IMR-90 (cell line): ENCODE measurements around the gene HTT. TPM values are rescaled to one million over a fixed set of nuclear protein-coding genes. Genes with fewer than 3 reads are reported as not detected.

ENCODE experiments used
- ATAC-seq: fragments of 200-7000 bp; cut with Tn5 transposase; 2 replicates; pipeline ENCODE4 v1.9.1; 2020; ENCODE audit warnings: low read depth, mild to moderate bottlenecking, moderate library complexity
- BruUV-seq: library from RNA; stranded (reverse); fragments of 400-500 nt; replicated peaks from 2 replicates; lab custom pipeline; 2021; lab: Mats Ljungman, UMichigan
- CTCF ChIA-PET: fragments of 300-600 bp; formaldehyde crosslinking; extraction: SDS; loops from one replicate; lab custom pipeline; 2021; ENCODE audit warnings: antibody characterized with exemption; lab: Yijun Ruan, JAX
- POLR2A ChIA-PET: fragments of 300-600 bp; sonication (Branson Sonifier 250); formaldehyde crosslinking; loops from one replicate; lab custom pipeline; 2022; ENCODE audit warnings: antibody characterized with exemption; ENCODE audit not compliant: unreplicated experiment; lab: Charles Lee
- DNase-seq: peaks from one replicate; pipeline ENCODE4 v3.0.0; 2013
- H2AFZ ChIP-seq: replicated peaks from 2 replicates; pipeline ENCODE3; 2013; ENCODE audit warnings: low read length, mild to moderate bottlenecking; ENCODE audit not compliant: poor library complexity
- H2AK5ac ChIP-seq: 2 replicates; pipeline ENCODE4 v1.6.1; 2013; ENCODE audit warnings: low read depth, low read length, inconsistent platforms
- H2AK9ac ChIP-seq: replicated peaks from 2 replicates; pipeline ENCODE3; 2013; ENCODE audit warnings: mild to moderate bottlenecking, low read depth, low read length, moderate library complexity; ENCODE audit not compliant: poor library complexity
- H2BK120ac ChIP-seq: 2 replicates; pipeline ENCODE4 v1.6.1; 2013; ENCODE audit warnings: low read depth, low read length, inconsistent platforms
- H2BK15ac ChIP-seq: 3 replicates; pipeline ENCODE4 v1.6.1; 2013; ENCODE audit warnings: low read depth, low read length, inconsistent platforms
- H2BK20ac ChIP-seq: 2 replicates; pipeline ENCODE4 v1.6.1; 2013; ENCODE audit warnings: low read depth, mild to moderate bottlenecking, inconsistent platforms, low read length, moderate library complexity
- H2BK5ac ChIP-seq: 2 replicates; pipeline ENCODE4 v1.6.1; 2013; ENCODE audit warnings: mild to moderate bottlenecking, low read depth, low read length, inconsistent platforms; ENCODE audit not compliant: poor library complexity, severe bottlenecking
- H3K14ac ChIP-seq: replicated peaks from 2 replicates; pipeline ENCODE4 v1.6.1; 2013; ENCODE audit warnings: low read depth, low read length, inconsistent platforms
- H3K18ac ChIP-seq: 2 replicates; pipeline ENCODE4 v1.6.1; 2013; ENCODE audit warnings: low read depth, low read length, control low read depth
- H3K23ac ChIP-seq: 2 replicates; pipeline ENCODE4 v1.6.1; 2013; ENCODE audit warnings: low read depth, low read length, inconsistent platforms
- H3K27ac ChIP-seq: 2 replicates; pipeline ENCODE4 v1.5.1; 2013; ENCODE audit warnings: mild to moderate bottlenecking, control low read depth, low read length; ENCODE audit not compliant: insufficient read depth
- H3K27me3 ChIP-seq: 2 replicates; pipeline ENCODE4 v1.6.1; 2013; ENCODE audit warnings: low read length; ENCODE audit not compliant: control insufficient read depth, insufficient read depth
- H3K36me3 ChIP-seq: 2 replicates; pipeline ENCODE4 v1.6.1; 2013; ENCODE audit warnings: low read length, mixed read lengths; ENCODE audit not compliant: control insufficient read depth, insufficient read depth
- H3K4ac ChIP-seq: 2 replicates; pipeline ENCODE4 v1.6.1; 2013; ENCODE audit warnings: low read depth, low read length, inconsistent platforms
- H3K4me1 ChIP-seq: 2 replicates; pipeline ENCODE4 v1.6.1; 2013; ENCODE audit warnings: low read length, mixed read lengths; ENCODE audit not compliant: control insufficient read depth, insufficient read depth
- H3K4me2 ChIP-seq: 2 replicates; pipeline ENCODE4 v1.6.1; 2013; ENCODE audit warnings: low read depth, mild to moderate bottlenecking, control low read depth, low read length, moderate library complexity
- H3K4me3 ChIP-seq: 2 replicates; pipeline ENCODE4 v1.5.1; 2013; ENCODE audit warnings: low read depth, mild to moderate bottlenecking, control low read depth, low read length, moderate library complexity; ENCODE audit not compliant: insufficient read depth
- H3K56ac ChIP-seq: 2 replicates; pipeline ENCODE4 v1.6.1; 2013; ENCODE audit warnings: low read length, inconsistent platforms; ENCODE audit not compliant: insufficient read depth; ENCODE audit errors: extremely low read depth
- H3K79me1 ChIP-seq, 2 experiments: 2 replicates each; pipeline ENCODE4 v1.6.1; 2013; ENCODE audit warnings: low read length in 2 of 2, inconsistent platforms in 1 of 2, low read depth in 1 of 2
- H3K9ac ChIP-seq: 2 replicates; pipeline ENCODE4 v1.6.1; 2013; ENCODE audit warnings: low read depth, low read length, control low read depth
- H3K9me1 ChIP-seq: 2 replicates; pipeline ENCODE4 v1.6.1; 2013; ENCODE audit warnings: low read length, inconsistent platforms; ENCODE audit not compliant: insufficient read depth
- H3K9me3 ChIP-seq: 2 replicates; pipeline ENCODE4 v1.6.1; 2013; ENCODE audit warnings: low read length; ENCODE audit not compliant: control insufficient read depth, insufficient read depth
- H4K20me1 ChIP-seq: 2 replicates; pipeline ENCODE4 v1.6.1; 2013; ENCODE audit warnings: low read length, inconsistent platforms; ENCODE audit not compliant: insufficient read depth
- H4K5ac ChIP-seq: 2 replicates; pipeline ENCODE4 v1.6.1; 2013; ENCODE audit warnings: mild to moderate bottlenecking, low read depth, low read length, control low read depth
- H4K8ac ChIP-seq, 2 experiments: 2 replicates each; pipeline ENCODE4 v1.6.1; 2013; ENCODE audit warnings: low read depth in 2 of 2, low read length in 2 of 2, control low read depth in 1 of 2, inconsistent platforms in 1 of 2
- H4K91ac ChIP-seq: 2 replicates; pipeline ENCODE4 v1.6.1; 2013; ENCODE audit warnings: low read depth, low read length, inconsistent platforms; ENCODE audit not compliant: insufficient read depth
- BHLHE40 ChIP-seq: fragments of 150-350 bp; IDR thresholded peaks from 2 replicates; pipeline ENCODE4 v1.6.1; 2016; ENCODE audit warnings: mild to moderate bottlenecking, low read depth, low read length
- CEBPB ChIP-seq: IDR thresholded peaks from 2 replicates; pipeline ENCODE4 v1.6.1; 2012; ENCODE audit warnings: low read depth, low read length, improper control_type of control experiment
- CHD1 ChIP-seq: IDR thresholded peaks from 2 replicates; pipeline ENCODE4 v1.6.1; 2012; ENCODE audit warnings: low read depth, low read length, improper control_type of control experiment
- ELK1 ChIP-seq: fragments of 150-350 bp; IDR thresholded peaks from 2 replicates; pipeline ENCODE4 v1.6.1; 2016; ENCODE audit warnings: low read depth, mild to moderate bottlenecking, low read length, moderate library complexity, borderline replicate concordance
- FOS ChIP-seq: fragments of 150-350 bp; IDR thresholded peaks from 2 replicates; pipeline ENCODE4 v1.6.1; 2016; ENCODE audit warnings: low read depth, low read length
- MAFK ChIP-seq: IDR thresholded peaks from 2 replicates; pipeline ENCODE4 v1.6.1; 2012; ENCODE audit warnings: low read depth, low read length, improper control_type of control experiment
- MAZ ChIP-seq: IDR thresholded peaks from 2 replicates; pipeline ENCODE4 v1.6.1; 2012; ENCODE audit warnings: low read depth, mild to moderate bottlenecking, low read length, improper control_type of control experiment, moderate library complexity, borderline replicate concordance
- MXI1 ChIP-seq: IDR thresholded peaks from 2 replicates; pipeline ENCODE4 v1.6.1; 2012; ENCODE audit warnings: low read depth, mild to moderate bottlenecking, low read length, moderate library complexity, borderline replicate concordance
- NFE2L2 ChIP-seq: fragments of 150-350 bp; IDR thresholded peaks from 2 replicates; pipeline ENCODE4 v1.6.1; 2016; ENCODE audit warnings: low read depth, mild to moderate bottlenecking, low read length
- POLR2A ChIP-seq: IDR thresholded peaks from 2 replicates; pipeline ENCODE4 v1.6.1; 2012; ENCODE audit warnings: mild to moderate bottlenecking, low read depth, low read length
- RAD21 ChIP-seq: IDR thresholded peaks from 2 replicates; pipeline ENCODE4 v1.6.1; 2012; ENCODE audit warnings: low read length, improper control_type of control experiment
- RCOR1 ChIP-seq: IDR thresholded peaks from 2 replicates; pipeline ENCODE4 v1.6.1; 2012; ENCODE audit warnings: mild to moderate bottlenecking, low read length, improper control_type of control experiment; ENCODE audit not compliant: insufficient replicate concordance
- RFX5 ChIP-seq: IDR thresholded peaks from 2 replicates; pipeline ENCODE4 v1.8.0; 2012; ENCODE audit warnings: low read depth, mild to moderate bottlenecking, low read length, moderate library complexity
- USF2 ChIP-seq: fragments of 150-350 bp; IDR thresholded peaks from 2 replicates; pipeline ENCODE4 v1.6.1; 2017; ENCODE audit warnings: mild to moderate bottlenecking, antibody characterized with exemption, low read length, low read depth
- WGBS, 2 experiments: methylation state at CpG; one replicate each; pipeline versions ENCODE4 v1.1.5 to v1.1.7; 2013; ENCODE audit warnings: missing lambda C conversion rate in 2 of 2; ENCODE audit not compliant: insufficient read length in 1 of 2; ENCODE audit errors: extremely low coverage in 2 of 2; 5-methylcytosine and 5-hydroxymethylcytosine counted together
- dilution Hi-C: fragments of 300-500 bp; cut with HindIII; formaldehyde crosslinking; loops from one replicate; pipeline ENCODE4 v1.14.3; 2018; ENCODE audit warnings: low sequenced_read_pairs; ENCODE audit not compliant: unreplicated experiment
- in situ Hi-C: fragments of 300-500 bp; cut with MboI; formaldehyde crosslinking; loops from 3 replicates; pipeline ENCODE4 v1.14.3; 2019; ENCODE audit warnings: low sequenced_read_pairs, inconsistent platforms, mixed read lengths
- intact Hi-C: fragments of 100-400 bp; cut with micrococcal nuclease; formaldehyde crosslinking; loops from 2 replicates; pipeline ENCODE4 v1.10.0; 2022
- polyA plus RNA-seq, 3 experiments: library from polyadenylated mRNA; depleted of rRNA; stranded (reverse); fragments of >200 nt; gene quantifications; 2 replicates each; pipeline ENCODE4 v1.2.3, GENCODE V29; 2012; ENCODE audit warnings: low replicate concordance in 1 of 3
- total RNA-seq: library from RNA; depleted of rRNA; stranded (reverse); fragments of >200 nt; gene quantifications from 2 replicates; pipeline ENCODE4 v1.2.3, GENCODE V29; 2012
- TF ChIP-seq, protein P1 (sequence below): conservative IDR thresholded peaks from 2 replicates; pipeline ENCODE4 v1.5.1; 2012; ENCODE audit warnings: mild to moderate bottlenecking, low read depth, low read length, improper control_type of control experiment

HTT gene
- total and polyA plus RNA-seq, 2 of the 4 experiments (the other 2 are of a cell fraction): 11.6 to 14.3 TPM

GRCh38 chr4:3130201-3130600 is 55.7 kb downstream of the HTT start:
- intact Hi-C loops: no loop called here
- POLR2A ChIA-PET: no interaction called here

More at GRCh38 chr4:3130201-3130600, 55.7 kb downstream of the HTT start:
- no peak overlapping the region for H2AK5ac ChIP-seq
- no peaks in the 10 kb centered on the region for H3K4me1 ChIP-seq
- no peaks in the 10 kb centered on the region for H3K9me3 ChIP-seq
- no peak for ATAC-seq
- no peak overlapping the region for H2AK9ac ChIP-seq
- no peak overlapping the region for H2BK5ac ChIP-seq
- no peaks in the 10 kb centered on the region for H3K27me3 ChIP-seq
- H2BK15ac ChIP-seq: no peak overlapping the region
- H3K14ac ChIP-seq: no peak overlapping the region
- H3K27ac ChIP-seq: no peak overlapping the region
- H3K4me3 ChIP-seq: no peak overlapping the region
- no peaks in the 10 kb centered on the region for H4K20me1 ChIP-seq
- no peak overlapping the region for H3K56ac ChIP-seq
- no peak overlapping the region for H3K18ac ChIP-seq
- H2BK120ac ChIP-seq: no peak overlapping the region
- no peak overlapping the region for H2AFZ ChIP-seq
- BruUV-seq: no TSS peak
- peaks cover 3 to 12% of the 10 kb centered on the region in 2 experiments; a peak in 2 of 4 replicates for H3K79me1 ChIP-seq
- H3K36me3 ChIP-seq: peaks cover 42% of the 10 kb centered on the region
- no peak overlapping the region for H3K4ac ChIP-seq
- WGBS, 2 experiments: 83% methylated on average over 1 of the region's 3 CpGs; no CpG with 5 or more reads in 1 of the 2 experiments
- in situ Hi-C loops (no loop called here), dilution Hi-C loops (no loop called here)
- H4K5ac ChIP-seq: no peak overlapping the region
- no peak overlapping the region for H3K9ac ChIP-seq
- no peak overlapping the region for H2BK20ac ChIP-seq
- H4K91ac ChIP-seq: no peak overlapping the region
- H3K23ac ChIP-seq: no peak overlapping the region
- CTCF ChIA-PET: interaction anchor here (0.6 kb wide), 1 partner anchor 308 kb away, joined by 4 read pairs; no protein-coding TSS in a partner anchor
- no peak overlapping the region for H3K4me2 ChIP-seq
- TF ChIP-seq RFX5 (no peak), RCOR1 (no peak), ELK1 (no peak), MXI1 (no peak), NFE2L2 (no peak), FOS (no peak), POLR2A (no peak), MAFK (no peak), RAD21 (no peak), CHD1 (no peak), BHLHE40 (no peak), CEBPB (no peak), MAZ (no peak), USF2 (no peak)
- TF ChIP-seq, protein P1, sequence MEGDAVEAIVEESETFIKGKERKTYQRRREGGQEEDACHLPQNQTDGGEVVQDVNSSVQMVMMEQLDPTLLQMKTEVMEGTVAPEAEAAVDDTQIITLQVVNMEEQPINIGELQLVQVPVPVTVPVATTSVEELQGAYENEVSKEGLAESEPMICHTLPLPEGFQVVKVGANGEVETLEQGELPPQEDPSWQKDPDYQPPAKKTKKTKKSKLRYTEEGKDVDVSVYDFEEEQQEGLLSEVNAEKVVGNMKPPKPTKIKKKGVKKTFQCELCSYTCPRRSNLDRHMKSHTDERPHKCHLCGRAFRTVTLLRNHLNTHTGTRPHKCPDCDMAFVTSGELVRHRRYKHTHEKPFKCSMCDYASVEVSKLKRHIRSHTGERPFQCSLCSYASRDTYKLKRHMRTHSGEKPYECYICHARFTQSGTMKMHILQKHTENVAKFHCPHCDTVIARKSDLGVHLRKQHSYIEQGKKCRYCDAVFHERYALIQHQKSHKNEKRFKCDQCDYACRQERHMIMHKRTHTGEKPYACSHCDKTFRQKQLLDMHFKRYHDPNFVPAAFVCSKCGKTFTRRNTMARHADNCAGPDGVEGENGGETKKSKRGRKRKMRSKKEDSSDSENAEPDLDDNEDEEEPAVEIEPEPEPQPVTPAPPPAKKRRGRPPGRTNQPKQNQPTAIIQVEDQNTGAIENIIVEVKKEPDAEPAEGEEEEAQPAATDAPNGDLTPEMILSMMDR: no peak
- no peak for DNase-seq
- no peak overlapping the region for H4K8ac ChIP-seq
- peaks cover 4% of the 10 kb centered on the region; the same call in 1 of the 2 replicates for H3K9me1 ChIP-seq
